ENCODE data around the gene BCAS3.

DNA sequence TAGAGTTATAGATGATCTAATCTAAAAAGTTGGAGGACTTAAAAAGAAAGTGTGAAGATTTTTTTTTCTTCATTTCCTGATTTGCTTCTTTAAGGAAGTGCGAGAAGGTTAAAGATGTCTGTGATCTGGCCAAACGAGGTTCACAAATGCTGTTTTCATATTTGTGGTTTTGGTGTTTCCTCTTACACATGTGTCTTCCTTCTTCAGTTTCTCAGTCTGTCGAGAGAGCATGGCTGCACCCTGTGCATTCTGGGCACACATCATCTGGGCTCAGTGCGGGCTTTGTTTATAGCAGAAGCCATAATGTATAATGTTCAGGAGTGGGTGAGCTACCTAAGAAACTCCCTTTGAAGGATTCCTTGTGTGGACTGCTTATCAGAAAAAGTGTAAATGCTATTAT is 461.6 kb downstream of the BCAS3 start:
- TF ChIP-seq, protein P1, sequence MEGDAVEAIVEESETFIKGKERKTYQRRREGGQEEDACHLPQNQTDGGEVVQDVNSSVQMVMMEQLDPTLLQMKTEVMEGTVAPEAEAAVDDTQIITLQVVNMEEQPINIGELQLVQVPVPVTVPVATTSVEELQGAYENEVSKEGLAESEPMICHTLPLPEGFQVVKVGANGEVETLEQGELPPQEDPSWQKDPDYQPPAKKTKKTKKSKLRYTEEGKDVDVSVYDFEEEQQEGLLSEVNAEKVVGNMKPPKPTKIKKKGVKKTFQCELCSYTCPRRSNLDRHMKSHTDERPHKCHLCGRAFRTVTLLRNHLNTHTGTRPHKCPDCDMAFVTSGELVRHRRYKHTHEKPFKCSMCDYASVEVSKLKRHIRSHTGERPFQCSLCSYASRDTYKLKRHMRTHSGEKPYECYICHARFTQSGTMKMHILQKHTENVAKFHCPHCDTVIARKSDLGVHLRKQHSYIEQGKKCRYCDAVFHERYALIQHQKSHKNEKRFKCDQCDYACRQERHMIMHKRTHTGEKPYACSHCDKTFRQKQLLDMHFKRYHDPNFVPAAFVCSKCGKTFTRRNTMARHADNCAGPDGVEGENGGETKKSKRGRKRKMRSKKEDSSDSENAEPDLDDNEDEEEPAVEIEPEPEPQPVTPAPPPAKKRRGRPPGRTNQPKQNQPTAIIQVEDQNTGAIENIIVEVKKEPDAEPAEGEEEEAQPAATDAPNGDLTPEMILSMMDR (IDR thresholded peaks at IDR 0.05; ENCODE audit: low read depth, low read length) = no peak
- no peak for TF ChIP-seq EZH2phosphoT487 (IDR thresholded peaks at IDR 0.05; ENCODE audit: low read depth)

Measured in OCI-LY3 (cell line).